ENCODE measurements around the gene PRDX2. TPM values are rescaled to one million over a fixed set of nuclear protein-coding genes. Genes with fewer than 3 reads are reported as not detected.
A peak's percentile ranks its signal among the peaks of the same experiment; 100 is the strongest.

PRDX2 gene
- polyA plus RNA-seq, 3 donors = 40.0 to 71.5 (median 46.7) TPM

DNA sequence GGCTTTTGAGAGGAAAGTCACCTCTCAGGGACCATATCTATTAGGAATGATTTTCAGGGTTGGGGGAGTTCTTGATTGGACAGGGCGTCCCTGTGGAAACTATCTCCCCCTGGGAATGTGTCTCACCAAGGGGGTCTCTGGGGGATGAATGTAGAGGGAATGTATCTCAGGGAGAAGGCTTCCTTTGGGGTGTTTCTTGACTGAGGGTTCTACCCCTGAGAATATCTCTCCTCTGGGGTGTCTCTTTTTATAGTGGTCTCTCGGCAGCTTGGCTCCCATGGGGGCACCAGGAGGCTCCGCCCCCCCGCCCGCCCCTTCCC is 31.8 kb upstream of the PRDX2 start:
- no peak overlapping the region for H2AFZ ChIP-seq (ENCODE audit: insufficient read depth, low read depth, low read length, poor library complexity, severe bottlenecking)
- H3K27me3 ChIP-seq (ENCODE audit: control insufficient read depth in 2 of 2, insufficient read depth in 2 of 2, low read length in 2 of 2) = peaks cover 53 to 93% of the 10 kb centered on the region in 2 donors
- no CpG with 5 or more reads among the region's 5 CpGs for WGBS (ENCODE audit: insufficient coverage)
- H3K9ac ChIP-seq (ENCODE audit: insufficient read depth, low read length, poor library complexity, severe bottlenecking) = no peak overlapping the region
- no peaks in the 10 kb centered on the region for H3K36me3 ChIP-seq (replicated peaks in 1 of 2; ENCODE audit: control insufficient read depth in 1 of 2, insufficient read depth in 2 of 2, low read length in 2 of 2)
- H3K79me2 ChIP-seq (ENCODE audit: insufficient read depth, low read length) = no peaks in the 10 kb centered on the region
- Mint-ChIP-seq H3K36me3 (peaks cover 8 to 15% of the 10 kb centered on the region in 2 donors), H3K27me3 (ENCODE audit: low read depth in 3 of 3) (peaks cover 76 to 92% (median 82%) of the 10 kb centered on the region in 3 donors), H3K4me3 (peak overlapping the region in 1 of 2 donors; percentile 78), H3K4me1 (peaks cover 21% of the 10 kb centered on the region), H3K9me3 (peaks cover 1 to 36% (median 24%) of the 10 kb centered on the region in 7 donors), H3K27ac (no peak overlapping the region)
- H3K9me3 ChIP-seq (replicated peaks in 1 of 2; ENCODE audit: control insufficient read depth in 1 of 2, insufficient read depth in 1 of 2, low read length in 2 of 2) = peaks cover 8 to 41% of the 10 kb centered on the region in 2 donors
- H3K27ac ChIP-seq (ENCODE audit: low read depth in 1 of 2, low read length in 2 of 2) = no peak overlapping the region
- no peaks in the 10 kb centered on the region for H4K20me1 ChIP-seq (ENCODE audit: insufficient read depth, low read length)
- TF ChIP-seq, protein P1, sequence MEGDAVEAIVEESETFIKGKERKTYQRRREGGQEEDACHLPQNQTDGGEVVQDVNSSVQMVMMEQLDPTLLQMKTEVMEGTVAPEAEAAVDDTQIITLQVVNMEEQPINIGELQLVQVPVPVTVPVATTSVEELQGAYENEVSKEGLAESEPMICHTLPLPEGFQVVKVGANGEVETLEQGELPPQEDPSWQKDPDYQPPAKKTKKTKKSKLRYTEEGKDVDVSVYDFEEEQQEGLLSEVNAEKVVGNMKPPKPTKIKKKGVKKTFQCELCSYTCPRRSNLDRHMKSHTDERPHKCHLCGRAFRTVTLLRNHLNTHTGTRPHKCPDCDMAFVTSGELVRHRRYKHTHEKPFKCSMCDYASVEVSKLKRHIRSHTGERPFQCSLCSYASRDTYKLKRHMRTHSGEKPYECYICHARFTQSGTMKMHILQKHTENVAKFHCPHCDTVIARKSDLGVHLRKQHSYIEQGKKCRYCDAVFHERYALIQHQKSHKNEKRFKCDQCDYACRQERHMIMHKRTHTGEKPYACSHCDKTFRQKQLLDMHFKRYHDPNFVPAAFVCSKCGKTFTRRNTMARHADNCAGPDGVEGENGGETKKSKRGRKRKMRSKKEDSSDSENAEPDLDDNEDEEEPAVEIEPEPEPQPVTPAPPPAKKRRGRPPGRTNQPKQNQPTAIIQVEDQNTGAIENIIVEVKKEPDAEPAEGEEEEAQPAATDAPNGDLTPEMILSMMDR (IDR thresholded peaks at IDR 0.05) = no peak
- peaks cover 3 to 22% of the 10 kb centered on the region in 2 donors for H3K4me1 ChIP-seq (ENCODE audit: control insufficient read depth in 1 of 2, insufficient read depth in 2 of 2, low read length in 2 of 2)
- intact Hi-C loops (cut with micrococcal nuclease) = no loop called here
- no peak overlapping the region for H3K4me2 ChIP-seq (replicated peaks; ENCODE audit: extremely low read depth, low read length, poor library complexity, severe bottlenecking)
- no peak for DNase-seq
- no peak overlapping the region for H3K4me3 ChIP-seq (replicated peaks in 1 of 3; ENCODE audit: low read depth in 2 of 3, low read length in 3 of 3)

DNA sequence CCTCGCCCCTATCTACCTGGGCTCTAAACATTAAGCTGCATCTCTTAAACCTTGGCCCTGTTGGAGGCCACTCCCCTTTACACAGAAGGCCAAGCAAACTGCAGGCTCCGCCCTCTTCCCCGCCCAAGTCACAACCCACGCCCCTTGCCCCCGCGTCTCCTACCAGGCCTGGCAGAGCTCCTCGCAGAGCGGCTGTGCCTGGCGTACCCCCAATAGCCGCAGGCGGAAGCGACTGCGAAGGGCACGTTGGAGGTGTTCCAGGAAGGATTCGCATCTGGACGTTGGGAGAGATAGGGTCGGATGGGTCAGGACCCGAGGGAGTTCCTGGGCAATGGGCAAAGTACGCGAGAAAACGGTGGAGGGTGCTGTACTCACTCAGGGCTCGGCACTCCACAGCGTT is 26.9 kb upstream of the PRDX2 start:
- 7% methylated on average over 21 of the region's 23 CpGs for WGBS (ENCODE audit: insufficient coverage)
- Histone ChIP-seq H3K36me3 (replicated peaks in 1 of 2; ENCODE audit: control insufficient read depth in 1 of 2, insufficient read depth in 2 of 2, low read length in 2 of 2) (no peaks in the 10 kb centered on the region), H2AFZ (ENCODE audit: insufficient read depth, low read depth, low read length, poor library complexity, severe bottlenecking) (no peak overlapping the region), H4K20me1 (ENCODE audit: insufficient read depth, low read length) (no peaks in the 10 kb centered on the region), H3K27ac (ENCODE audit: low read depth in 1 of 2, low read length in 2 of 2) (no peak overlapping the region), H3K4me2 (replicated peaks; ENCODE audit: extremely low read depth, low read length, poor library complexity, severe bottlenecking) (no peak overlapping the region), H3K4me3 (replicated peaks in 1 of 3; ENCODE audit: low read depth in 2 of 3, low read length in 3 of 3) (no peak overlapping the region), H3K9ac (ENCODE audit: insufficient read depth, low read length, poor library complexity, severe bottlenecking) (no peak overlapping the region), H3K9me3 (replicated peaks in 1 of 2; ENCODE audit: control insufficient read depth in 1 of 2, insufficient read depth in 1 of 2, low read length in 2 of 2) (peaks cover 0 to 7% of the 10 kb centered on the region in 2 donors), H3K27me3 (ENCODE audit: control insufficient read depth in 2 of 2, insufficient read depth in 2 of 2, low read length in 2 of 2) (peaks cover 16 to 62% of the 10 kb centered on the region in 2 donors), H3K79me2 (ENCODE audit: insufficient read depth, low read length) (no peaks in the 10 kb centered on the region), H3K4me1 (ENCODE audit: control insufficient read depth in 1 of 2, insufficient read depth in 2 of 2, low read length in 2 of 2) (peaks cover 10 to 12% of the 10 kb centered on the region in 2 donors)
- peak overlapping the region in 1 of 2 donors; percentile 73 for H3K4me3 Mint-ChIP-seq
- peaks cover 1 to 10% (median 6%) of the 10 kb centered on the region in 7 donors for H3K9me3 Mint-ChIP-seq
- H3K27ac Mint-ChIP-seq = no peak overlapping the region
- H3K27me3 Mint-ChIP-seq (ENCODE audit: low read depth in 3 of 3) = peaks cover 57 to 84% (median 58%) of the 10 kb centered on the region in 3 donors
- intact Hi-C loops (cut with micrococcal nuclease) = no loop called here
- DNase-seq = no peak
- TF ChIP-seq, protein P1 (IDR thresholded peaks at IDR 0.05) = no peak
- H3K36me3 Mint-ChIP-seq = peaks cover 3 to 6% of the 10 kb centered on the region in 2 donors
- peaks cover 21% of the 10 kb centered on the region for H3K4me1 Mint-ChIP-seq

All from CD14-positive monocyte (primary cell).